H1 (cell line): ENCODE data around the gene NLRP3. TPM values are rescaled to one million over a fixed set of nuclear protein-coding genes. Genes with fewer than 3 reads are reported as not detected.

Experiments used
- JUN ChIP-seq: IDR thresholded peaks from 2 replicates; pipeline ENCODE4 v1.6.1; 2011; ENCODE audit warnings: low read depth, mild to moderate bottlenecking, improper control_type of control experiment, low read length
- NANOG ChIP-seq: IDR thresholded peaks from 2 replicates; pipeline ENCODE4 v1.6.1; 2011; ENCODE audit warnings: low read length, low read depth, mild to moderate bottlenecking, inconsistent platforms; ENCODE audit not compliant: insufficient read depth, poor library complexity, severe bottlenecking
- SP1 ChIP-seq: IDR thresholded peaks from 2 replicates; pipeline ENCODE4 v1.6.1; 2011; ENCODE audit warnings: low read depth, low read length
- polyA plus RNA-seq, 7 experiments: library from polyadenylated mRNA; depleted of rRNA in 3 of 7; stranded (reverse) in 5 of 7; unstranded in 2 of 7; fragments of >200 nt in 5 of 7; fragments of 200-250 nt in 2 of 7; gene quantifications; 1 replicate in 5 of 7; 2 replicates in 1 of 7; 4 replicates in 1 of 7; pipeline versions ENCODE4 v1.2.1 to v1.2.3, GENCODE V29; 2011 to 2013; ENCODE audit warnings: missing spikeins in 2 of 7, mixed read lengths in 2 of 7
- total RNA-seq: library from RNA; stranded (reverse); fragmentation: NEBNext Ultra II Directional; extraction: Animal tissue kit (Norgen Biotek cat#: 25700); gene quantifications from 2 replicates; pipeline ENCODE4 v1.2.1, GENCODE V29; 2021

Gene NLRP3
- total and polyA plus RNA-seq, 2 of the 8 experiments (the other 6 are each of a cell fraction or from before 2014, with no cell fraction given): 0.05 to 0.19 TPM

DNA sequence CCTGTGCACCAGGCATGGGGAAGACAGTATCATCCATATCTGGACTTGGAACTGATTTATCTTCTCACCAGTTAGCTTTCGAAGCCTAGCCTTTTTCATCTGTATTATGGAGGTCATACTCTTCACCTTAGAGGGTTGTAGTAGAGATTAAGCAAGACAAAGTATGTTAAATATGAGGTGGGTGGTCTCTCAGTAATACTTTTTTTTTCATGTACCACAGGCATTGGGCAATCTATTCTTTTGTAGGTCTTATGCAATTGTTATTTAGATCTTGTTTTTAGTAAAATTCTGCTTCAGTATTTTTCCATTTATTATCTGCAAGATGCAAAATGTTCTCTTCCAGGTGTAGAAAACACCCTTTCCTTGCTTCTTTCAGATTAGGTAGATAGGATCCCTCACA, 77.1 kb downstream of the NLRP3 start (continued):
- TF ChIP-seq SP1: no peak
- TF ChIP-seq JUN: no peak
- no peak for TF ChIP-seq NANOG
